GM23338 (cell line): ENCODE measurements around the gene PHAF1. TPM values are rescaled to one million over a fixed set of nuclear protein-coding genes. Genes with fewer than 3 reads are reported as not detected.

Experiments
- ATAC-seq: fragments of 200-7000 bp; cut with Tn5 transposase; 3 replicates; pipeline ENCODE4 v1.9.1; 2020
- DNase-seq: peaks from one replicate; pipeline ENCODE4 v3.0.0-alpha.2; 2015; ENCODE audit warnings: low spot score
- H2AFZ ChIP-seq: fragments of 200-600 bp; sonication (generic); 2 replicates; pipeline ENCODE4 v1.8.0; 2016; ENCODE audit warnings: antibody characterized with exemption, mild to moderate bottlenecking, moderate library complexity
- H3F3A ChIP-seq: fragments of 200-600 bp; sonication (generic); replicated peaks from 2 replicates; pipeline ENCODE4 v1.8.0; 2017; ENCODE audit warnings: antibody characterized with exemption, mixed run types, low read depth
- H3K27ac ChIP-seq: fragments of 200-600 bp; sonication (generic); 2 replicates; pipeline ENCODE4 v1.6.1; 2016; ENCODE audit warnings: low read depth
- H3K27me3 ChIP-seq: fragments of 200-600 bp; sonication (generic); 2 replicates; pipeline ENCODE4 v1.8.0; 2016; ENCODE audit warnings: mild to moderate bottlenecking, mixed run types, moderate library complexity; ENCODE audit not compliant: insufficient read depth
- H3K36me3 ChIP-seq: fragments of 200-600 bp; sonication (generic); 2 replicates; pipeline ENCODE4 v1.8.0; 2016; ENCODE audit warnings: mild to moderate bottlenecking; ENCODE audit not compliant: insufficient read depth
- H3K4me1 ChIP-seq: fragments of 200-600 bp; sonication (generic); 2 replicates; pipeline ENCODE4 v1.8.0; 2016; ENCODE audit warnings: mild to moderate bottlenecking, moderate library complexity; ENCODE audit not compliant: insufficient read depth
- H3K4me2 ChIP-seq: fragments of 200-600 bp; sonication (generic); 2 replicates; pipeline ENCODE4 v1.7.1; 2017; ENCODE audit warnings: mixed run types
- H3K4me3 ChIP-seq: fragments of 200-600 bp; sonication (generic); 2 replicates; pipeline ENCODE4 v1.6.1; 2016; ENCODE audit warnings: mixed run types
- H3K79me2 ChIP-seq: fragments of 200-600 bp; sonication (generic); replicated peaks from 2 replicates; pipeline ENCODE4 v1.8.0; 2017; ENCODE audit warnings: mild to moderate bottlenecking; ENCODE audit not compliant: insufficient read depth
- H3K9me2 ChIP-seq: fragments of 200-600 bp; sonication (generic); 2 replicates; pipeline ENCODE4 v1.8.0; 2017; ENCODE audit not compliant: insufficient read depth
- H4K20me1 ChIP-seq: fragments of 200-600 bp; sonication (generic); replicated peaks from 2 replicates; pipeline ENCODE4 v1.8.0; 2017; ENCODE audit warnings: mild to moderate bottlenecking; ENCODE audit not compliant: insufficient read depth
- H3K27ac Mint-ChIP-seq: 2 replicates; pipeline ENCODE4 v1.8.0; 2020; ENCODE audit warnings: inconsistent platforms, mild to moderate bottlenecking, moderate library complexity, mixed read lengths
- H3K27me3 Mint-ChIP-seq: 3 replicates; pipeline ENCODE4 v1.8.0; 2022; ENCODE audit warnings: low read depth, mild to moderate bottlenecking, moderate library complexity, mixed read lengths, inconsistent platforms; ENCODE audit not compliant: insufficient read depth, poor library complexity
- H3K36me3 Mint-ChIP-seq: 3 replicates; pipeline ENCODE4 v1.8.0; 2021; ENCODE audit warnings: low read depth, mild to moderate bottlenecking, inconsistent platforms, moderate library complexity, mixed read lengths
- H3K4me1 Mint-ChIP-seq: 3 replicates; pipeline ENCODE4 v1.8.0; 2020; ENCODE audit warnings: mild to moderate bottlenecking, inconsistent platforms, mixed read lengths
- H3K4me3 Mint-ChIP-seq: 3 replicates; pipeline ENCODE4 v1.8.0; 2021; ENCODE audit warnings: moderate library complexity, mild to moderate bottlenecking, inconsistent platforms, mixed read lengths
- H3K9me3 Mint-ChIP-seq: 3 replicates; pipeline ENCODE4 v1.8.0; 2020; ENCODE audit warnings: moderate library complexity, mild to moderate bottlenecking, inconsistent platforms, mixed read lengths
- CREB1 ChIP-seq: fragments of 250-450 bp; sonication (Bioruptor Pico); IDR thresholded peaks from 2 replicates; pipeline ENCODE4 v1.5.0; 2020; ENCODE audit warnings: low read depth, mild to moderate bottlenecking, moderate library complexity
- EZH2 ChIP-seq: fragments of 200-600 bp; sonication (generic); IDR thresholded peaks from one replicate; pipeline ENCODE4 v1.8.0; 2017; ENCODE audit warnings: antibody characterized with exemption, mild to moderate bottlenecking, low read depth; ENCODE audit not compliant: unreplicated experiment
- EZH2phosphoT487 ChIP-seq: fragments of 200-600 bp; sonication (generic); IDR thresholded peaks from one replicate; pipeline ENCODE4 v1.8.1; 2018; ENCODE audit warnings: antibody characterized with exemption; ENCODE audit not compliant: unreplicated experiment
- JUNB ChIP-seq: IDR thresholded peaks from one replicate; pipeline ENCODE4 v1.6.1; 2016; ENCODE audit warnings: antibody characterized with exemption; ENCODE audit not compliant: unreplicated experiment
- NANOG ChIP-seq: IDR thresholded peaks from 2 replicates; pipeline ENCODE4 v1.6.1; 2016; ENCODE audit warnings: antibody characterized with exemption, borderline replicate concordance
- POLR2AphosphoS5 ChIP-seq: IDR thresholded peaks from 2 replicates; pipeline ENCODE4 v1.6.1; 2016; ENCODE audit warnings: antibody characterized with exemption, low read depth
- STAT1 ChIP-seq: IDR thresholded peaks from one replicate; pipeline ENCODE4 v1.6.1; 2016; ENCODE audit warnings: antibody characterized with exemption; ENCODE audit not compliant: unreplicated experiment
- ZNF114 ChIP-seq: fragments of 250-450 bp; sonication (Bioruptor Pico); IDR thresholded peaks from 2 replicates; pipeline ENCODE4 v1.5.0; 2020; ENCODE audit warnings: mild to moderate bottlenecking, moderate library complexity
- ZNF331 ChIP-seq: fragments of 250-450 bp; sonication (Bioruptor Pico); IDR thresholded peaks from 2 replicates; pipeline ENCODE4 v1.5.0; 2020; ENCODE audit warnings: low read depth, mild to moderate bottlenecking, moderate library complexity
- polyA plus RNA-seq: library from polyadenylated mRNA; unstranded; fragments of >200 nt; fragmentation: Nextera tagmentation; extraction: Ambion mirVana; gene quantifications from 2 replicates; pipeline ENCODE4 v1.2.1, GENCODE V29; 2016
- total RNA-seq: library from RNA; depleted of rRNA; stranded (reverse); fragments of >200 nt; shearing (Covaris generic); gene quantifications from 2 replicates; pipeline ENCODE4 v1.2.3, GENCODE V29; 2014
- TF ChIP-seq, protein P1 (sequence below): IDR thresholded peaks from 2 replicates; pipeline ENCODE4 v1.6.1; 2016; ENCODE audit warnings: antibody characterized with exemption
- TF ChIP-seq, protein P2 (sequence below): IDR thresholded peaks from one replicate; pipeline ENCODE4 v1.6.1; 2018; ENCODE audit warnings: antibody characterized with exemption; ENCODE audit not compliant: unreplicated experiment
- TF ChIP-seq, protein P3 (sequence below), 2 experiments: fragments of 200-600 bp in 1 of 2; sonication (generic) in 1 of 2; conservative IDR thresholded peaks; 2 replicates each; pipeline versions ENCODE4 v1.5.1 to v1.6.1; 2016 to 2017; ENCODE audit warnings: antibody characterized with exemption in 2 of 2, low read depth in 2 of 2, mild to moderate bottlenecking in 2 of 2, moderate library complexity in 1 of 2
- TF ChIP-seq, protein P4 (sequence below): fragments of 250-450 bp; sonication (Bioruptor Pico); IDR thresholded peaks from 2 replicates; pipeline ENCODE4 v1.5.0; 2020; ENCODE audit warnings: mild to moderate bottlenecking, moderate library complexity

PHAF1 gene
- total and polyA plus RNA-seq, 2 experiments from 2014 or later: 14.7 to 35.9 TPM

DNA sequence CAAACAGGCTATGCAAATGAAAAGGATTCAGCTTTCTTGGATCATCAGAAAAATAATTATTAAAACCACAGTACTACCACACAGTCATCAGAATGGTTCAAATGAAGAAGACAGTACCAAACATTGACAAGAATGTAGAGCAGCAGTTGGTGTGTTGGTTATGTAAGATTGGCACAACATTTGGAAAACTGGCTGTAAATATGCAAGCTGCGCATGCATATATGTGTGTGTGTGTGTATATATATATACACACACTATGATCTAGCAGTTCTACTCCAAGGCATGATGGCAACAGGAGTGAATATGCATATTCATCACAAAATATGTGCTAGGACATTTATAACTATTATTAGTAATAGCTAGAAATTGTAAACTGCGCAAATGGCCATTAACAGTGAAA is 34.4 kb upstream of the PHAF1 start:
- no peaks in the 10 kb centered on the region for H3K36me3 Mint-ChIP-seq
- DNase-seq (no peak), ATAC-seq (no peak)
- Histone ChIP-seq H3F3A (no peaks in the 10 kb centered on the region), H3K27me3 (no peaks in the 10 kb centered on the region), H3K27ac (no peak overlapping the region), H3K9me2 (no peaks in the 10 kb centered on the region), H3K4me2 (no peak overlapping the region), H4K20me1 (peaks cover 7% of the 10 kb centered on the region; the same call in 1 of the 2 replicates), H3K4me1 (no peaks in the 10 kb centered on the region), H3K4me3 (no peak overlapping the region), H3K36me3 (no peaks in the 10 kb centered on the region; the same call in none of the 2 replicates), H3K79me2 (no peaks in the 10 kb centered on the region), H2AFZ (no peak overlapping the region)
- H3K27me3 Mint-ChIP-seq: no peaks in the 10 kb centered on the region
- H3K4me3 Mint-ChIP-seq: no peak overlapping the region
- no peak overlapping the region for H3K27ac Mint-ChIP-seq
- H3K4me1 Mint-ChIP-seq: no peaks in the 10 kb centered on the region
- no peaks in the 10 kb centered on the region for H3K9me3 Mint-ChIP-seq
- TF ChIP-seq, protein P1, sequence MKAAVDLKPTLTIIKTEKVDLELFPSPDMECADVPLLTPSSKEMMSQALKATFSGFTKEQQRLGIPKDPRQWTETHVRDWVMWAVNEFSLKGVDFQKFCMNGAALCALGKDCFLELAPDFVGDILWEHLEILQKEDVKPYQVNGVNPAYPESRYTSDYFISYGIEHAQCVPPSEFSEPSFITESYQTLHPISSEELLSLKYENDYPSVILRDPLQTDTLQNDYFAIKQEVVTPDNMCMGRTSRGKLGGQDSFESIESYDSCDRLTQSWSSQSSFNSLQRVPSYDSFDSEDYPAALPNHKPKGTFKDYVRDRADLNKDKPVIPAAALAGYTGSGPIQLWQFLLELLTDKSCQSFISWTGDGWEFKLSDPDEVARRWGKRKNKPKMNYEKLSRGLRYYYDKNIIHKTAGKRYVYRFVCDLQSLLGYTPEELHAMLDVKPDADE: no peak
- TF ChIP-seq ZNF114 (CRISPR knock-in tag): no peak
- TF ChIP-seq, protein P2, sequence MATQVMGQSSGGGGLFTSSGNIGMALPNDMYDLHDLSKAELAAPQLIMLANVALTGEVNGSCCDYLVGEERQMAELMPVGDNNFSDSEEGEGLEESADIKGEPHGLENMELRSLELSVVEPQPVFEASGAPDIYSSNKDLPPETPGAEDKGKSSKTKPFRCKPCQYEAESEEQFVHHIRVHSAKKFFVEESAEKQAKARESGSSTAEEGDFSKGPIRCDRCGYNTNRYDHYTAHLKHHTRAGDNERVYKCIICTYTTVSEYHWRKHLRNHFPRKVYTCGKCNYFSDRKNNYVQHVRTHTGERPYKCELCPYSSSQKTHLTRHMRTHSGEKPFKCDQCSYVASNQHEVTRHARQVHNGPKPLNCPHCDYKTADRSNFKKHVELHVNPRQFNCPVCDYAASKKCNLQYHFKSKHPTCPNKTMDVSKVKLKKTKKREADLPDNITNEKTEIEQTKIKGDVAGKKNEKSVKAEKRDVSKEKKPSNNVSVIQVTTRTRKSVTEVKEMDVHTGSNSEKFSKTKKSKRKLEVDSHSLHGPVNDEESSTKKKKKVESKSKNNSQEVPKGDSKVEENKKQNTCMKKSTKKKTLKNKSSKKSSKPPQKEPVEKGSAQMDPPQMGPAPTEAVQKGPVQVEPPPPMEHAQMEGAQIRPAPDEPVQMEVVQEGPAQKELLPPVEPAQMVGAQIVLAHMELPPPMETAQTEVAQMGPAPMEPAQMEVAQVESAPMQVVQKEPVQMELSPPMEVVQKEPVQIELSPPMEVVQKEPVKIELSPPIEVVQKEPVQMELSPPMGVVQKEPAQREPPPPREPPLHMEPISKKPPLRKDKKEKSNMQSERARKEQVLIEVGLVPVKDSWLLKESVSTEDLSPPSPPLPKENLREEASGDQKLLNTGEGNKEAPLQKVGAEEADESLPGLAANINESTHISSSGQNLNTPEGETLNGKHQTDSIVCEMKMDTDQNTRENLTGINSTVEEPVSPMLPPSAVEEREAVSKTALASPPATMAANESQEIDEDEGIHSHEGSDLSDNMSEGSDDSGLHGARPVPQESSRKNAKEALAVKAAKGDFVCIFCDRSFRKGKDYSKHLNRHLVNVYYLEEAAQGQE: no peak
- TF ChIP-seq POLR2AphosphoS5: no peak
- no peak for TF ChIP-seq NANOG
- TF ChIP-seq JUNB: no peak
- no peak for TF ChIP-seq CREB1
- no peak for TF ChIP-seq ZNF331 (CRISPR knock-in tag)
- TF ChIP-seq, protein P3, sequence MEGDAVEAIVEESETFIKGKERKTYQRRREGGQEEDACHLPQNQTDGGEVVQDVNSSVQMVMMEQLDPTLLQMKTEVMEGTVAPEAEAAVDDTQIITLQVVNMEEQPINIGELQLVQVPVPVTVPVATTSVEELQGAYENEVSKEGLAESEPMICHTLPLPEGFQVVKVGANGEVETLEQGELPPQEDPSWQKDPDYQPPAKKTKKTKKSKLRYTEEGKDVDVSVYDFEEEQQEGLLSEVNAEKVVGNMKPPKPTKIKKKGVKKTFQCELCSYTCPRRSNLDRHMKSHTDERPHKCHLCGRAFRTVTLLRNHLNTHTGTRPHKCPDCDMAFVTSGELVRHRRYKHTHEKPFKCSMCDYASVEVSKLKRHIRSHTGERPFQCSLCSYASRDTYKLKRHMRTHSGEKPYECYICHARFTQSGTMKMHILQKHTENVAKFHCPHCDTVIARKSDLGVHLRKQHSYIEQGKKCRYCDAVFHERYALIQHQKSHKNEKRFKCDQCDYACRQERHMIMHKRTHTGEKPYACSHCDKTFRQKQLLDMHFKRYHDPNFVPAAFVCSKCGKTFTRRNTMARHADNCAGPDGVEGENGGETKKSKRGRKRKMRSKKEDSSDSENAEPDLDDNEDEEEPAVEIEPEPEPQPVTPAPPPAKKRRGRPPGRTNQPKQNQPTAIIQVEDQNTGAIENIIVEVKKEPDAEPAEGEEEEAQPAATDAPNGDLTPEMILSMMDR (conservative IDR thresholded peaks at IDR 0.05; ENCODE audit: low read depth in 2 of 2): no peak
- no peak for TF ChIP-seq EZH2phosphoT487
- TF ChIP-seq, protein P4, sequence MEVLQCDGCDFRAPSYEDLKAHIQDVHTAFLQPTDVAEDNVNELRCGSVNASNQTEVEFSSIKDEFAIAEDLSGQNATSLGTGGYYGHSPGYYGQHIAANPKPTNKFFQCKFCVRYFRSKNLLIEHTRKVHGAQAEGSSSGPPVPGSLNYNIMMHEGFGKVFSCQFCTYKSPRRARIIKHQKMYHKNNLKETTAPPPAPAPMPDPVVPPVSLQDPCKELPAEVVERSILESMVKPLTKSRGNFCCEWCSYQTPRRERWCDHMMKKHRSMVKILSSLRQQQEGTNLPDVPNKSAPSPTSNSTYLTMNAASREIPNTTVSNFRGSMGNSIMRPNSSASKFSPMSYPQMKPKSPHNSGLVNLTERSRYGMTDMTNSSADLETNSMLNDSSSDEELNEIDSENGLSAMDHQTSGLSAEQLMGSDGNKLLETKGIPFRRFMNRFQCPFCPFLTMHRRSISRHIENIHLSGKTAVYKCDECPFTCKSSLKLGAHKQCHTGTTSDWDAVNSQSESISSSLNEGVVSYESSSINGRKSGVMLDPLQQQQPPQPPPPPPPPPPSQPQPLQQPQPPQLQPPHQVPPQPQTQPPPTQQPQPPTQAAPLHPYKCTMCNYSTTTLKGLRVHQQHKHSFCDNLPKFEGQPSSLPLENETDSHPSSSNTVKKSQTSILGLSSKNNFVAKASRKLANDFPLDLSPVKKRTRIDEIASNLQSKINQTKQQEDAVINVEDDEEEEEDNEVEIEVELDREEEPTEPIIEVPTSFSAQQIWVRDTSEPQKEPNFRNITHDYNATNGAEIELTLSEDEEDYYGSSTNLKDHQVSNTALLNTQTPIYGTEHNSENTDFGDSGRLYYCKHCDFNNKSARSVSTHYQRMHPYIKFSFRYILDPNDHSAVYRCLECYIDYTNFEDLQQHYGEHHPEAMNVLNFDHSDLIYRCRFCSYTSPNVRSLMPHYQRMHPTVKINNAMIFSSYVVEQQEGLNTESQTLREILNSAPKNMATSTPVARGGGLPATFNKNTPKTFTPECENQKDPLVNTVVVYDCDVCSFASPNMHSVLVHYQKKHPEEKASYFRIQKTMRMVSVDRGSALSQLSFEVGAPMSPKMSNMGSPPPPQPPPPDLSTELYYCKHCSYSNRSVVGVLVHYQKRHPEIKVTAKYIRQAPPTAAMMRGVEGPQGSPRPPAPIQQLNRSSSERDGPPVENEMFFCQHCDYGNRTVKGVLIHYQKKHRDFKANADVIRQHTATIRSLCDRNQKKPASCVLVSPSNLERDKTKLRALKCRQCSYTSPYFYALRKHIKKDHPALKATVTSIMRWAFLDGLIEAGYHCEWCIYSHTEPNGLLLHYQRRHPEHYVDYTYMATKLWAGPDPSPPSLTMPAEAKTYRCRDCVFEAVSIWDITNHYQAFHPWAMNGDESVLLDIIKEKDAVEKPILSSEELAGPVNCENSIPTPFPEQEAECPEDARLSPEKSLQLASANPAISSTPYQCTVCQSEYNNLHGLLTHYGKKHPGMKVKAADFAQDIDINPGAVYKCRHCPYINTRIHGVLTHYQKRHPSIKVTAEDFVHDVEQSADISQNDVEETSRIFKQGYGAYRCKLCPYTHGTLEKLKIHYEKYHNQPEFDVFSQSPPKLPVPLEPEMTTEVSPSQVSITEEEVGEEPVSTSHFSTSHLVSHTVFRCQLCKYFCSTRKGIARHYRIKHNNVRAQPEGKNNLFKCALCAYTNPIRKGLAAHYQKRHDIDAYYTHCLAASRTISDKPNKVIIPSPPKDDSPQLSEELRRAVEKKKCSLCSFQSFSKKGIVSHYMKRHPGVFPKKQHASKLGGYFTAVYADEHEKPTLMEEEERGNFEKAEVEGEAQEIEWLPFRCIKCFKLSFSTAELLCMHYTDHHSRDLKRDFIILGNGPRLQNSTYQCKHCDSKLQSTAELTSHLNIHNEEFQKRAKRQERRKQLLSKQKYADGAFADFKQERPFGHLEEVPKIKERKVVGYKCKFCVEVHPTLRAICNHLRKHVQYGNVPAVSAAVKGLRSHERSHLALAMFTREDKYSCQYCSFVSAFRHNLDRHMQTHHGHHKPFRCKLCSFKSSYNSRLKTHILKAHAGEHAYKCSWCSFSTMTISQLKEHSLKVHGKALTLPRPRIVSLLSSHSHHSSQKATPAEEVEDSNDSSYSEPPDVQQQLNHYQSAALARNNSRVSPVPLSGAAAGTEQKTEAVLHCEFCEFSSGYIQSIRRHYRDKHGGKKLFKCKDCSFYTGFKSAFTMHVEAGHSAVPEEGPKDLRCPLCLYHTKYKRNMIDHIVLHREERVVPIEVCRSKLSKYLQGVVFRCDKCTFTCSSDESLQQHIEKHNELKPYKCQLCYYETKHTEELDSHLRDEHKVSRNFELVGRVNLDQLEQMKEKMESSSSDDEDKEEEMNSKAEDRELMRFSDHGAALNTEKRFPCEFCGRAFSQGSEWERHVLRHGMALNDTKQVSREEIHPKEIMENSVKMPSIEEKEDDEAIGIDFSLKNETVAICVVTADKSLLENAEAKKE: no peak
- TF ChIP-seq EZH2: no peak
- TF ChIP-seq STAT1: no peak
